Stimulated activated CD8-positive, alpha-beta memory T cell treated with anti-CD3 and anti-CD28 coated beads, Interleukin-15, amount 100 ng/mL, for 4 hours (primary cell): ENCODE results near the gene LRRC14B.
"Not testable (repeated sequence)": the region's sequence is repeated elsewhere in the genome, so short reads cannot be mapped to it uniquely, and the experiment has no call there.

ENCODE experiments used
- DNase-seq, 2 donors: peaks; one replicate each; pipeline ENCODE4 v3.0.0-alpha.2; 2020; ENCODE audit warnings: low read depth in 2 of 2

Gene LRRC14B

GRCh38 chr5:191949-192690 is 825 bp downstream of the LRRC14B start:
- no peak for DNase-seq

- no peak for DNase-seq
Measured at GRCh38 chr5:192691-192969, 1.3 kb downstream of the LRRC14B start.

GRCh38 chr5:192970-193831 is 1.9 kb downstream of the LRRC14B start:
- DNase-seq: no peak

- DNase-seq: no peak
Measured at GRCh38 chr5:194102-194501, 2.8 kb downstream of the LRRC14B start.

GRCh38 chr5:194603-195209 is 3.4 kb downstream of the LRRC14B start:
- no peak for DNase-seq

- DNase-seq: no peak
Measured at GRCh38 chr5:195401-196160, 4.3 kb downstream of the LRRC14B start.

GRCh38 chr5:196350-196749 is 5.1 kb downstream of the LRRC14B start:
- no peak for DNase-seq

GRCh38 chr5:197031-197430 is 5.7 kb downstream of the LRRC14B start:
- not testable (repeated sequence) for DNase-seq

- no peak for DNase-seq
Measured at GRCh38 chr5:197892-198489, 6.7 kb downstream of the LRRC14B start.

GRCh38 chr5:198516-199196 is 7.4 kb downstream of the LRRC14B start:
- no peak for DNase-seq

GRCh38 chr5:199197-199949 is 8.1 kb downstream of the LRRC14B start:
- no peak for DNase-seq

GRCh38 chr5:199950-200645 is 8.8 kb downstream of the LRRC14B start:
- no peak for DNase-seq

GRCh38 chr5:200985-201384 is 9.7 kb downstream of the LRRC14B start:
- no peak for DNase-seq

- no peak for DNase-seq
Measured at GRCh38 chr5:201672-202071, 10.4 kb downstream of the LRRC14B start.

GRCh38 chr5:203246-203930 is 12.1 kb downstream of the LRRC14B start:
- no peak for DNase-seq

GRCh38 chr5:204001-204400 is 12.7 kb downstream of the LRRC14B start:
- DNase-seq: no peak

GRCh38 chr5:204462-204861 is 13.2 kb downstream of the LRRC14B start:
- DNase-seq: no peak

- DNase-seq: no peak
Measured at GRCh38 chr5:204966-205670, 13.8 kb downstream of the LRRC14B start.

- DNase-seq: no peak
Measured at GRCh38 chr5:206406-206805, 15.1 kb downstream of the LRRC14B start.
